H9 (cell line): ENCODE measurements around the gene CRYBA1. TPM values are rescaled to one million over a fixed set of nuclear protein-coding genes. Genes with fewer than 3 reads are reported as not detected.

ENCODE experiments used
- DNase-seq: peaks from one replicate; pipeline ENCODE4 v3.0.0-alpha.2; 2017
- H2AFZ ChIP-seq: one replicate; pipeline ENCODE4 v1.6.1; 2013; ENCODE audit warnings: mild to moderate bottlenecking, low read length, control low read depth, moderate library complexity
- H2AK5ac ChIP-seq: 2 replicates; pipeline ENCODE4 v1.6.1; 2013; ENCODE audit warnings: low read length, control low read depth, mixed read lengths; ENCODE audit not compliant: insufficient read length
- H2BK120ac ChIP-seq: one replicate; pipeline ENCODE4 v1.6.1; 2013; ENCODE audit warnings: low read depth, mild to moderate bottlenecking, low read length, control low read depth, inconsistent platforms; ENCODE audit not compliant: poor library complexity, severe bottlenecking
- H2BK12ac ChIP-seq: 2 replicates; pipeline ENCODE4 v1.6.1; 2013; ENCODE audit warnings: low read length, control low read depth, mixed read lengths, low read depth; ENCODE audit not compliant: insufficient read length
- H2BK15ac ChIP-seq: 2 replicates; pipeline ENCODE4 v1.6.1; 2013; ENCODE audit warnings: low read depth, low read length, control low read depth
- H2BK20ac ChIP-seq: one replicate; pipeline ENCODE4 v1.6.1; 2013; ENCODE audit warnings: low read depth, mild to moderate bottlenecking, low read length, control low read depth, inconsistent platforms; ENCODE audit not compliant: poor library complexity, severe bottlenecking
- H2BK5ac ChIP-seq: 2 replicates; pipeline ENCODE4 v1.6.1; 2013; ENCODE audit warnings: low read length, control low read depth, mixed read lengths; ENCODE audit not compliant: insufficient read length
- H3K14ac ChIP-seq: 2 replicates; pipeline ENCODE4 v1.6.1; 2013; ENCODE audit warnings: low read length, control low read depth; ENCODE audit not compliant: insufficient read depth
- H3K18ac ChIP-seq: 2 replicates; pipeline ENCODE4 v1.6.1; 2013; ENCODE audit warnings: low read depth, mild to moderate bottlenecking, mixed read lengths, low read length, control low read depth; ENCODE audit not compliant: insufficient read length
- H3K23ac ChIP-seq: 2 replicates; pipeline ENCODE4 v1.6.1; 2013; ENCODE audit warnings: low read length, control low read depth, mixed read lengths, low read depth; ENCODE audit not compliant: insufficient read length
- H3K23me2 ChIP-seq: 2 replicates; pipeline ENCODE4 v1.6.1; 2013; ENCODE audit warnings: low read depth, mild to moderate bottlenecking, mixed read lengths, low read length, control low read depth; ENCODE audit not compliant: insufficient read length, poor library complexity, severe bottlenecking
- H3K27ac ChIP-seq: 2 replicates; pipeline ENCODE4 v1.5.1; 2013; ENCODE audit warnings: low read length, control low read depth, mixed read lengths, low read depth; ENCODE audit not compliant: insufficient read length
- H3K27me3 ChIP-seq: 2 replicates; pipeline ENCODE4 v1.6.1; 2013; ENCODE audit warnings: low read length, control low read depth, inconsistent platforms; ENCODE audit not compliant: insufficient read depth
- H3K4ac ChIP-seq: 2 replicates; pipeline ENCODE4 v1.6.1; 2013; ENCODE audit warnings: low read depth, mild to moderate bottlenecking, control low read depth, inconsistent platforms, low read length, moderate library complexity
- H3K4me1 ChIP-seq: 2 replicates; pipeline ENCODE4 v1.6.1; 2013; ENCODE audit warnings: low read length, control low read depth, inconsistent platforms; ENCODE audit not compliant: insufficient read depth
- H3K4me2 ChIP-seq: 2 replicates; pipeline ENCODE4 v1.6.1; 2013; ENCODE audit warnings: low read length, control low read depth, mixed read lengths; ENCODE audit not compliant: insufficient read length, insufficient read depth
- H3K56ac ChIP-seq: 2 replicates; pipeline ENCODE4 v1.6.1; 2013; ENCODE audit warnings: low read depth, mild to moderate bottlenecking, mixed read lengths, low read length, control low read depth; ENCODE audit not compliant: insufficient read length
- H3K79me1 ChIP-seq: 2 replicates; pipeline ENCODE4 v1.6.1; 2013; ENCODE audit warnings: low read depth, mild to moderate bottlenecking, moderate library complexity, low read length, control low read depth, inconsistent platforms; ENCODE audit not compliant: insufficient read depth, poor library complexity, severe bottlenecking
- H3K79me2 ChIP-seq: 2 replicates; pipeline ENCODE4 v1.6.1; 2013; ENCODE audit warnings: low read length, control low read depth, inconsistent platforms; ENCODE audit not compliant: insufficient read depth
- H3K9ac ChIP-seq: 2 replicates; pipeline ENCODE4 v1.6.1; 2013; ENCODE audit warnings: low read length, control low read depth, mixed read lengths; ENCODE audit not compliant: insufficient read length; ENCODE audit errors: extremely low read depth
- H3K9me3 ChIP-seq: one replicate; pipeline ENCODE4 v1.6.1; 2013; ENCODE audit warnings: low read depth, low read length, inconsistent platforms; ENCODE audit not compliant: control insufficient read depth
- H3T11ph ChIP-seq: one replicate; pipeline ENCODE4 v1.6.1; 2013; ENCODE audit warnings: mild to moderate bottlenecking, low read length, control low read depth, inconsistent platforms
- H4K20me1 ChIP-seq: one replicate; pipeline ENCODE4 v1.6.1; 2013; ENCODE audit not compliant: control insufficient read depth, insufficient read length, insufficient read depth
- H4K5ac ChIP-seq: 2 replicates; pipeline ENCODE4 v1.6.1; 2013; ENCODE audit warnings: low read depth, mild to moderate bottlenecking, mixed read lengths, low read length, control low read depth; ENCODE audit not compliant: insufficient read length
- H4K8ac ChIP-seq: replicated peaks from 2 replicates; pipeline ENCODE4 v1.6.1; 2013; ENCODE audit warnings: low read length, control low read depth, mixed read lengths, low read depth; ENCODE audit not compliant: insufficient read length
- H4K91ac ChIP-seq: 2 replicates; pipeline ENCODE4 v1.6.1; 2013; ENCODE audit warnings: low read depth, mild to moderate bottlenecking, moderate library complexity, mixed read lengths, low read length, control low read depth; ENCODE audit not compliant: insufficient read length
- H3K27ac Mint-ChIP-seq, 3 experiments: 2 replicates in 2 of 3; 3 replicates in 1 of 3; pipeline ENCODE4 v1.8.0; 2020 to 2021; ENCODE audit warnings: mixed read lengths in 3 of 3, mild to moderate bottlenecking in 1 of 3, moderate library complexity in 1 of 3
- H3K27me3 Mint-ChIP-seq: 2 replicates; pipeline ENCODE4 v1.8.0; 2021; ENCODE audit warnings: low read depth, mild to moderate bottlenecking, moderate library complexity, mixed read lengths
- H3K36me3 Mint-ChIP-seq, 3 experiments: 2 replicates in 2 of 3; 3 replicates in 1 of 3; pipeline ENCODE4 v1.8.0; 2020 to 2021; ENCODE audit warnings: low read depth in 3 of 3, mixed read lengths in 3 of 3; ENCODE audit not compliant: insufficient read depth in 1 of 3
- H3K4me1 Mint-ChIP-seq, 2 experiments: 2 replicates each; pipeline ENCODE4 v1.8.0; 2020; ENCODE audit warnings: mixed read lengths in 2 of 2
- H3K4me3 Mint-ChIP-seq, 2 experiments: 2 replicates in 1 of 2; 3 replicates in 1 of 2; pipeline ENCODE4 v1.8.0; 2020 to 2021; ENCODE audit warnings: mild to moderate bottlenecking in 2 of 2, mixed read lengths in 2 of 2, moderate library complexity in 1 of 2
- H3K9me3 Mint-ChIP-seq, 2 experiments: 2 replicates in 1 of 2; 3 replicates in 1 of 2; pipeline ENCODE4 v1.8.0; 2020; ENCODE audit warnings: mild to moderate bottlenecking in 2 of 2, mixed read lengths in 2 of 2, moderate library complexity in 1 of 2
- CTCF ChIP-seq: fragments of 200-600 bp; sonication (generic); conservative IDR thresholded peaks from 3 replicates; pipeline ENCODE4 v1.8.0; 2021; ENCODE audit warnings: antibody characterized with exemption, mild to moderate bottlenecking
- total RNA-seq: library from RNA; stranded (reverse); gene quantifications from 2 replicates; pipeline ENCODE4 v1.2.1, GENCODE V29; 2021

CRYBA1 gene
- total RNA-seq, 1 experiment from 2014 or later, result not detected

- no peak overlapping the region for H3K18ac ChIP-seq
- no peak for DNase-seq
- no peak overlapping the region for H3K27ac ChIP-seq
- Mint-ChIP-seq H3K27ac (no peak overlapping the region), H3K4me3 (no peak overlapping the region), H3K27me3 (no peaks in the 10 kb centered on the region; the same call in 1 of the 2 replicates), H3K4me1 (no peaks in the 10 kb centered on the region), H3K36me3 (no peaks in the 10 kb centered on the region; a peak in 1 of 7 replicates), H3K9me3 (no peaks in the 10 kb centered on the region)
- H3K4me2 ChIP-seq, result no peak overlapping the region
- H3K4me1 ChIP-seq, result no peaks in the 10 kb centered on the region
- H2AFZ ChIP-seq, result no peak overlapping the region
- no peak overlapping the region for H3T11ph ChIP-seq
- H3K79me2 ChIP-seq, result no peaks in the 10 kb centered on the region
- H2BK20ac ChIP-seq, result no peak overlapping the region
- no peak overlapping the region for H3K4ac ChIP-seq
- H4K20me1 ChIP-seq, result no peaks in the 10 kb centered on the region
- H3K23ac ChIP-seq, result no peak overlapping the region
- TF ChIP-seq CTCF, result no peak
- H3K56ac ChIP-seq, result no peak overlapping the region
- no peaks in the 10 kb centered on the region for H3K23me2 ChIP-seq
- no peak overlapping the region for H3K14ac ChIP-seq
- no peaks in the 10 kb centered on the region for H3K27me3 ChIP-seq
- H2BK15ac ChIP-seq, result no peak overlapping the region
- H3K79me1 ChIP-seq, result no peaks in the 10 kb centered on the region
- no peak overlapping the region for H2BK12ac ChIP-seq
- H2BK5ac ChIP-seq, result no peak overlapping the region
- H2AK5ac ChIP-seq, result no peak overlapping the region
- H2BK120ac ChIP-seq, result no peak overlapping the region
- H4K91ac ChIP-seq, result no peak overlapping the region
- no peak overlapping the region for H3K9ac ChIP-seq
- H3K9me3 ChIP-seq, result no peaks in the 10 kb centered on the region
- H4K8ac ChIP-seq, result no peak overlapping the region
- no peak overlapping the region for H4K5ac ChIP-seq
Measured at GRCh38 chr17:29225396-29225795, 21.3 kb upstream of the CRYBA1 start.
